Stimulated activated naive CD8-positive, alpha-beta T cell treated with anti-CD3 and anti-CD28 coated beads, Interleukin-15, Interleukin-2, amounts not matched to agents 100 U/mL and 50 U/mL, for 24 hours (primary cell): ENCODE results near the gene DNAJC3.
"Not testable (repeated sequence)": the region's sequence is repeated elsewhere in the genome, so short reads cannot be mapped to it uniquely, and the experiment has no call there.

Source experiments
- ATAC-seq: fragments of 150-1000 bp; cut with Tn5 transposase; one replicate; pipeline ENCODE4 v1.10.0; 2021
- DNase-seq: peaks from one replicate; pipeline ENCODE4 v3.0.0; 2021

The DNAJC3 gene

GRCh38 chr13:95676105-95676761 is 706 bp upstream of the DNAJC3 start:
- ATAC-seq (peak; percentile 0), DNase-seq (peak; percentile 22)

- DNase-seq, result no peak
- ATAC-seq, result no peak
These were observed 776 bp downstream of the DNAJC3 start for GRCh38 chr13:95677564-95678266.

DNA sequence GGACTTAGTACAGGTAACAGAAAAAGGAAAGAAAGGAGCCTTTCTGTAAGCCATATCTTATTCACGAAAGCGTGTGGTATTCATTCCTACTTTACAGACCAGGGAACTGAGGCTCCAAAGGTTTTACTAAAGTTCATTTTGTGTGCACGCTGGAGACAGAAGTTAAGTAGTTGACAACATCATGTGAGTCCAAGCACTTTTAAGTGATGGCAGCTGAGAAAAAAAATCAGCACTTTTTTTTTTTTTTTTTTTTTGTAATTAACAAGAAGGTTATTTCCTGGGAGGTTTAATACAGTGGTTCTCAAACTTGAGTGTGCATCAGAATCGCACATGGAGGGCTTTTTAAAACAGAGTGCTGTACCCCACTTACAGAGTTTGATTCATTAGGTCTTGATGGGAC is 2.0 kb downstream of the DNAJC3 start:
- no peak for ATAC-seq
- DNase-seq, result no peak

- DNase-seq, result no peak
- no peak for ATAC-seq
These were observed 2.8 kb downstream of the DNAJC3 start for GRCh38 chr13:95679722-95680121.

GRCh38 chr13:95684418-95684817 is 7.5 kb downstream of the DNAJC3 start:
- ATAC-seq (no peak), DNase-seq (no peak)

GRCh38 chr13:95684960-95685359 is 8.0 kb downstream of the DNAJC3 start:
- not testable (repeated sequence) for ATAC-seq, DNase-seq

- no peak for ATAC-seq
These were observed 12.6 kb downstream of the DNAJC3 start for GRCh38 chr13:95689582-95689926.

GRCh38 chr13:95690986-95691385 is 14.0 kb downstream of the DNAJC3 start:
- DNase-seq, ATAC-seq: not testable (repeated sequence)

More at GRCh38 chr13:95689582-95689926, 12.6 kb downstream of the DNAJC3 start:
- no peak for DNase-seq

DNA sequence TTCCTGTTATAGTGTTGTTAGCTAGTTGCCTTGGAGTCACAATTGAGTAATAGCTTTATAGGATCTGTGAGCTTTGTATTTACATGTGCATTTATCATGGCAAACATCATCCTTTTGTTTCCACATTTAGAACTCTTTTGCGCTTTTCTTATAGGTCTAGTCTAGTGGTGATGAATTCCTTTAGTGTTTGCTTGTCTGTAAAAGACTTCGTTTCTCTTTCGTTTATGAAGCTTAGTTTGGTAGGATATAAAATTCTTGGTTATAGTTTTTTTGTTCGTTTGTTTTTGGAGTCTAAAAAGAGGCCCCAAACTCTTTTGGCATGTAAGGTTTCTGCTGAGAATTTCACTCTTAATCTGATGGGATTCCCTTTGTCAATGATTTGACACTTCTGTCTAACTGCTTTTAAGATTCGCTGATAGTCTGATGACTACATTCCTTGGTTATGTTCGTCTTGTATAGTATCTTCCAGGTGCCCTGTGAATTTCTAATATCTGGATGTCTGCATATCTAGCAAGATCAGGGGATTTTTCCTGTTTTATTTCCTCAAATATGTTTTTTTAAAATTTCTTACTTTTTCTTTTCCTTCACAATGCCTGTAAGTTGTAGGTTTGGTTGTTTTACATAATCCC is 20.2 kb downstream of the DNAJC3 start:
- no peak for DNase-seq
- ATAC-seq, result no peak

- ATAC-seq, result no peak
These were observed 21.3 kb downstream of the DNAJC3 start for GRCh38 chr13:95698047-95698749.

DNA sequence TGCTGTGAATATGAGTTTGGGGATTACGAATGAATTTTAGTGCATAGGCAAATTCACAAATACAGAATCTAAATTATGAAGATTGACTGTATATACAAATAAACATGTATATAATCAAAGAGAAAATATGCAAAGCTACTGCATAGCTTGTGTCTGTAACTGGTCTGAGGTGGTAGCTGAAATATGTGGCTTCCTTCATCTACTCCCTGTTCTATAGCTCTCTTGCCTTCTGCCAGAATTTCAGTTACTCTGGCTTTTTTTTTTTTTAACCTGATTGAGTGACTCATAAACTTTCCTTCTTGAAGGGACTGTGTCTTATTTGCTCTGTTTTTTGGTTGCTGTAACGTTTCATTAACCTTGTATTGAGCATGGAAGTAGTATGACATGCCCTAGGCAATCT is 26.6 kb downstream of the DNAJC3 start:
- no peak for DNase-seq
- ATAC-seq, result no peak

More at GRCh38 chr13:95698047-95698749, 21.3 kb downstream of the DNAJC3 start:
- DNase-seq, result no peak

GRCh38 chr13:95704510-95704909 is 27.6 kb downstream of the DNAJC3 start:
- DNase-seq (no peak), ATAC-seq (no peak)

DNA sequence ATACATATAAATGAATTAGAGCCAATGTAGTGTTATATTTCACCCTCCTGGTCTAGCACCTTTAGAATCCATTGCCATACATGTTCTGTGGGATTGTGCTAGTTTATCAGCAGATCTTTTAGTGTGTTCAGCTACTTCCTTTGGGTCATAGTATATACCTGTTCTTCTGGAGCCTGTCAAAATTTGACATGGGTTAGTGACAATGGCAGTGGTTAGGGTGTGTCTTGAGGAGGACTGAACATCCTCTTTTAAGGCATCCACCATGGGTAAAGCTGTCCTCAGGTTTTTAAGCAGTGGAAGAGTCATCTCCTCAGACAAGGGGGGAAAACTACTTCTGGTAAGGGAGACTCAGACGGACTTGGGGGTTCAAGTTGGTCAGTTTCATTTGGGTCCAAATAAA is 29.4 kb downstream of the DNAJC3 start:
- no peak for ATAC-seq
- DNase-seq, result no peak

DNA sequence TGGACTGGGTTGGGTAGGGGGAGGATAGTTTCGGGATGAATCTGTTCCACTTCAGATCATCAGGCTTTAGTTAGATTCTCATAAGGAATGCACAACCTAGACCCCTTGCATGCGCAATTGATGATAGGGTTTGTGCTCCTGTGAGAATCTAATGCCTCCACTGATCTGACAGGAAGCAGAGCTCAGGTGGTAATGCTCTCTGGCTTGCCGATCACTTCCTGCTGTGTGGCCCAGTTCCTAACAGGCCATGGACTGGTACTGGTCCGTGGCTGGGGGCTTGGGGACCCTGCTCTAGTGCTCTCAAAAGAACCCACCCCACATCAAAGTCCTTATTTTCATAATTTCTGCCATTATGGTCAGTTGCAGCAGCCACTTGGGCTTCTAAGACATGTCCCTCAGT is 30.1 kb downstream of the DNAJC3 start:
- no peak for ATAC-seq
- no peak for DNase-seq

DNA sequence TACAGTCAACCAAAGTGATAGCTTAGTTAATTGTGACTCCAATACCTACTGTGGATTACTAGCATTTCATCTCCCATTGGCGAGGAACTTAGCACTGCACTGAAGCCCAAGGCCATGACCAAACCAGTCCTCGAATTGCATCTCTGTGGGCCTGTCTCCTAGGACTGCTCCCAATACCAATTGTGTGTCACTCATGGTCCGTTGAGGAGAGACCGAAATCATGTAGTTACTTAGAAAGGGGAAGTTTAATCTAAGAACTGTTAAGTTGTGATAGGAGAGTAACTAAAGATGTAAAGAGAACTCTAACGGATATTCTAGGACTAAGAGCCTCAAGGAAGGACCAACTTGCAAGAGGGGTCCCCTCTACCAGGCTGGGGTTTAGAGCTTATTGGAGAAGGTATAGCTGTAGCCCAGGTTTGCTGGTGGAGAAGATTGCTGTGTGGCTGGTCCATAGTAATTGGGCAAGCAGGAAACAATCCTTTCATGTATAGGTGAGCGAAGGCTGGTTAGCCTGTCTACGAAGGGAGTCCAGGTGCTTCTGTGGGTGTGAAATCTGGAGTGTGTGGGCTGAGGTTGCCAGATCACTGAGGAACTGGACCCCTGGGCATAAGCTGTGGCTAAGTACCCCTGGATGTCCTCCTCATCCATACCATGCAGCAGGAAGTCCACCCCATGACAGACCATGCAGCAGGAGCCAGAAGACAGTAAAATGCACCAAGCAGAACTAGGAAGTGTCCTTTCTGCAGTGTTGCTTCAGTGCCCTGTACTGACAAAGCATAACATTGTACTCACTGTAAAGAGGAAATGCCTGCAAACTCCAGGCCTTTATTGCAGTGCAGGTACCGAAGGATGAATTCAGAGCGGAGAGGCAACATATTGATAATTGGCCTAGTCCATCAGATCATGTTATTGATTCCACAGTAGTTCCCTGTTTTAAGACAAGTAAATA is 30.8 kb downstream of the DNAJC3 start:
- ATAC-seq (peak; percentile 40), DNase-seq (no peak)

DNA sequence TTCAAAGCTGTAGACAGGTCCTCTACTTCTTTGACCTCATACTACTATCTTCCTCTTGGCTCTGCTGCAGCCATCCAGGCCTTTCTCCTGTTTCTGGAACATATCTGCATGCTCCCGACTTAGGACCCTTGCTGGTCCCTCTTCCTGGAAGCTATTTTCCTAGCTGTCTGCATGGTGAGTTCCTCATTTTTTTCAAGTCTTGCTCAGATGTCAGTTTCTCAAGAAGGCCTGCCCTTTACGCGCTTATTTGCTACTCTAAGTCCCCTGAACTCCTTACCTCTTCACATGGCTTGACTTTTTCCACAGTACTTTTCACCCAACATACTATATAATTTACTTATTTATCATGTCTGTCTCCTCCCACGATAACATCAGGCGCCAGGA is 31.4 kb downstream of the DNAJC3 start:
- no peak for ATAC-seq
- DNase-seq, result no peak

DNA sequence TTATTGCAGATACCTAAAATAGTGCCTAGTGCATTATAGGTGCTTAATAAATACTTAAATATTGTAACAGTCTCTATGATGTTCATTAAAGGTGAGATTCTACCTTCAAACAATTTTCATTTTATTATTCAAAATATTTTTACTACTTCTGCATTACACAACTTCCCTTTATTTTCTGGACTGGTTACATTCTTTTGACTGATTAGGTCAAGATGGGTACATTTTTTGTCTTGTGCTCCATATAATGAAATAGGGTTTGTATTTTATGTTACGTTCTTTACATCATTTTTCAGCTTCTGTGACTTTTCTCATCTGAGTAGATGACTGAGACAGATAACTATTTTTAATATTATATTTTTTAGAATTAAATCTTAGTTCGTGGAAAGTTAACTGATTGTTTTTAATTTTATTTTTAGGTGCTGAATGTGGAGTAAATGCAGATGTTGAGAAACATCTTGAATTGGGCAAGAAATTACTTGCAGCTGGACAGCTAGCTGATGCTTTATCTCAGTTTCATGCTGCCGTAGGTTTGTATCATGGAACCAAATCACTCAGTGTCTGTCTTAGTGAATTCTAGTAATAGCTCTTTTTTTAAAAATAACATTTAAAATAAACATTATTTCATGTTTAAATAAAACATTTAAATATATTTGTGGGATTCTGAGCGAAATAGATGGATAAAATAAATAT is 32.0 kb downstream of the DNAJC3 start:
- ATAC-seq (no peak), DNase-seq (no peak)

GRCh38 chr13:95710313-95710712 is 33.4 kb downstream of the DNAJC3 start:
- DNase-seq (no peak), ATAC-seq (no peak)

GRCh38 chr13:95712846-95713245 is 35.9 kb downstream of the DNAJC3 start:
- ATAC-seq, DNase-seq: not testable (repeated sequence)

- DNase-seq (no peak), ATAC-seq (no peak)
These were observed 36.7 kb downstream of the DNAJC3 start for GRCh38 chr13:95713651-95714050.
